ENCODE measurements around the gene SLC2A13.
"Not testable (repeated sequence)": the region's sequence is repeated elsewhere in the genome, so short reads cannot be mapped to it uniquely, and the experiment has no call there.

Gene SLC2A13

GRCh38 chr12:40104461-40105264, 1.2 kb downstream of the SLC2A13 start:
- no peak for DNase-seq

DNA sequence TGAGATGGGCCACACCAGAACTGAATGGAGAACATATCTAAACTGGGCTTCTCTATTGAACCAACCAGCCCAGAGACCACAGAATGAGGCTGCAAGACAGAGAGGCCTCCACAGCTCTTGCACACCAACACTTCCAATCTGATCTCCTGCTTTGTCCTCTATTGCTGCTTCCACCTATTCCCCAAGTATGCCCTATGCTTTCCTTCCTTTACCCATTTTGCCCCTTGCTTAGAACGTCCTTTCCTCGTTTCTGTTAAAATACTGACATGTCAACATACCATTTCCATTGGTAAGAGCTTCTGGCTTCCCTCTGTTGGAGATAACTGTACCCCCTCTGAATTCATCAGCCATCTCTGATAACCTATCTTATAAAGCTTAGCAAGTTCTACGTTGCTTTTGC, 2.8 kb downstream of the SLC2A13 start:
- DNase-seq = no peak

DNA sequence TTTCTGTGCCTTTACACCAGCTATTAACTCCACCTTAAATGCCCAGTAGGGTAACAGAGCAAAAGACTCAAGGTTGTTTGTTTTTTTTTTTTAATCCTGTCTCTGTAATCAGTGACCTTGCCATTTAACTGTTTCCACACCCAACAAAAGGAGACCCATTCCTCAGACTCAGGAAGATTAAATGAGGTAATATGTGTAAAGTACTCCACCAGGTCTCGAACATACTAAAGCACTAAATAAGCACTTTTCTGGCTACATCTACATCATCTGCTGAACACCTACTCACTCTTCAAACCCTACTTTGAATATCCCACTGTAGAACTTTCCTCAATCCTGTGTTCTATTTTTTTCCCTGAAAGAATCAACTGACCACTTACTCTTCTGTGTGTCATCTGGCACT, 4.1 kb downstream of the SLC2A13 start:
- DNase-seq = no peak

GRCh38 chr12:40099423-40099853, 6.4 kb downstream of the SLC2A13 start:
- peak; percentile 55 for DNase-seq

GRCh38 chr12:40098406-40099145, 7.3 kb downstream of the SLC2A13 start:
- DNase-seq = no peak

GRCh38 chr12:40093512-40093911, 12.4 kb downstream of the SLC2A13 start:
- DNase-seq = no peak

GRCh38 chr12:40086471-40086870, 19.4 kb downstream of the SLC2A13 start:
- no peak for DNase-seq

DNA sequence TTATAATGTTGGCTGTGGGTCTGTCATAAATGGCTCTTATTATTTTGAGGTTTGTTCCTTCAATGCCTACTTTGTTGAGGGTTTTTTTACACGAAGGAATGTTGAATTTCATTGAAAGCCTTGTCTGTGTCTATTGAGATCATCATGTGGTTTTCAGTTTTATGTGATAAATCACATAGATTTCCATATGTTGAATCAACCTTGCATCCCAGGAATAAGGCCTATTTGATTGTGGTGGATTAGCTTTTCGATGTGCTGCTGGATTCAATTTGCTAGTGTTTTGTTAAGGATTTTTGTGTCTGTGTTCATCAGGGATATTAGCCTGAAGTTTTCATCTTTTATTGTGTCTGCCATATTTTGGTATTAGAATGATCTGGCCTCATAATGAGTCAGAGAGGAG, 27.6 kb downstream of the SLC2A13 start:
- no peak for DNase-seq

GRCh38 chr12:40075458-40075857, 30.4 kb downstream of the SLC2A13 start:
- DNase-seq = no peak

GRCh38 chr12:40068416-40068815, 37.5 kb downstream of the SLC2A13 start:
- DNase-seq = no peak

DNA sequence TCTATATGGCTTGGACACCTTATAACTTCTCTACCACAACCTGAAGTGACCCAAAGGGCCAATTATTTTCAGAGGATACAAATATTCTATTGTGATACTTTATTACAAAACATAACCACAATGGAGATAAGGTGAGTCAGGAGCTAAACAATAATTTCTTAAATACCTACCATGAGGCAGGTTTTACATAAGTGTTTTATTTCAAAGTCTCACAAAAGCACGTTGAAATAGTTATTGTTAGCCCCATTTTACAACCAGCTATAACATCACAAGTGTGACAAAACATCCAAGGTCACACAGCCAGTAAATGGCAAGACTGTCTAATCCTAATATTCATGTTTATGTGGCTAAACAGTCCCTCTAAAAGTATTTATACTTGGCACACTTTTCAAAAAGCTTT, 40.2 kb downstream of the SLC2A13 start:
- no peak for DNase-seq

DNA sequence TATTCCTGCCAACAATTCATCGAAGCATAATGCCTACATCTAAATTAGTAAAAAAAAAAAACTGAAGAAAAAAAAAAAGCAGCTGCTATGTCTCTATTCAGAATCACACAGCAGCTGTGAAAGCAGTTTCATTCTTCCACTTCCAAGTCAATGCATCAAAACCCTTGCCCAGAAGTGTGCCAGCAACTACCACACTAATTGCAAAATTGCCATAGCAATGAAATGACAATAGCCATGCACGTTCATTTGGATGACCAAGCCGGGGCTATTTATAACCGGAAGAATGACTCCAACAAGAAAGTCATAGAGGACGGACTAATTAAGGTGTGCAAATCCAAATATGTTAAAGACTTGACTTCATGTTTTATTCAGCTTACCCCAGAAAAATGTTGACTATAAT, 42.5 kb downstream of the SLC2A13 start:
- DNase-seq = peak; percentile 68

DNA sequence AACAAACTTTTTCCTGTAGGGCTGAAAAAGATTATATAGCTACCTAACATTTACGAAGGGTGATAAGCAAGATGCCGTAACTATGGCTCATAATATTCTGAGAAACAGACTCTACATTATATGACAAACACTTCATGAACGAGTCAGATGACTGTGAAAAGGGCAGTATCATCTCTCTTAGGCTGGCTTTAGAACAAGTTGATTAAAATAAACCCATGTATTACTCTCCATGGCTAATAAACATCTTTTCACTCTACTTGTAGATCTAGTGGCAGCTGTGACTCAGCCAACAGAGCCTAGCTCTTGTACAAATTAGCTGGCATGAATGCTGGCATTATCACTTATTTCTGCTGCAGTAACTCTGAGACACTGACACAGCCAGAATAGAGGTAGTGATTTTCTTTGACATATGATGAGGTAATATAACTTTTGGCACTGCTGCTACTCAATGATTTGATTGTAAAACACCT, 47.1 kb downstream of the SLC2A13 start:
- no peak for DNase-seq

DNA sequence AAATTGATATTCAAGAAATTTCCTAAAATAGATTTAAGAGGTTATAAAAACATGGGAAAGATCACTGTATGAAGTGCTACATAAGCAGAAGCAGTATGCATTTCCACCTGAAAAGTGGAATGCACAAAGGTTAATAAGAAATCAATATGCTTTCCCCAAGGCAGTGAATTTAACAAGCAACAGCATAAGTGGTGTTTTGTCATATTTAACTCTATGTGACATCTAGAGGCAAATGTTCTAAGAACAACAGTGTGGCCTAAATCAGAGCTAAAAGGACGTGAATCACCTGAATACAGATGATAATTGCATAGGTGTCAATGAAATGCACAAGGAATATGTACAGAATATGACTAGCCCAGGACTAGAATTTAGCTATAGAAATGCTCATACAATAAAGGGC, 49.5 kb downstream of the SLC2A13 start:
- DNase-seq = peak; percentile 23

DNA sequence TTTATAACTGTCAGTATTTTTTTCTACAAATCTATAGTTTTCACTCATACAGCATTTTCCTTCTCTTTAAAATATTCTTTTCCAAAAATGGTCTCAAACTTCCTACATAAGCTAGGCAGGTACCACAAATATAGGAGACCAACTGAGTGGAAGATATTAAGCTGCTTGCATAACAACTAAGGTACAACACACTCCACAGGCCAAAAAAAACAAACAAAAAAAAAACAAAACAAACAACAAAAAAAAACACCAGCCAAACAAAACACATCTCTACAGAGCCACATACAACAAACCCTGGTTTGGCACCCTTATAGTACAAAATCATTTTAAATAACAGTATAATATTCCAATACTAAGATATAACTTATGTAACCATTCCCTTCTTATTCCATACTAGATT, 50.1 kb downstream of the SLC2A13 start:
- DNase-seq = no peak

GRCh38 chr12:40055228-40055579, 50.7 kb downstream of the SLC2A13 start:
- peak; percentile 13 for DNase-seq

DNA sequence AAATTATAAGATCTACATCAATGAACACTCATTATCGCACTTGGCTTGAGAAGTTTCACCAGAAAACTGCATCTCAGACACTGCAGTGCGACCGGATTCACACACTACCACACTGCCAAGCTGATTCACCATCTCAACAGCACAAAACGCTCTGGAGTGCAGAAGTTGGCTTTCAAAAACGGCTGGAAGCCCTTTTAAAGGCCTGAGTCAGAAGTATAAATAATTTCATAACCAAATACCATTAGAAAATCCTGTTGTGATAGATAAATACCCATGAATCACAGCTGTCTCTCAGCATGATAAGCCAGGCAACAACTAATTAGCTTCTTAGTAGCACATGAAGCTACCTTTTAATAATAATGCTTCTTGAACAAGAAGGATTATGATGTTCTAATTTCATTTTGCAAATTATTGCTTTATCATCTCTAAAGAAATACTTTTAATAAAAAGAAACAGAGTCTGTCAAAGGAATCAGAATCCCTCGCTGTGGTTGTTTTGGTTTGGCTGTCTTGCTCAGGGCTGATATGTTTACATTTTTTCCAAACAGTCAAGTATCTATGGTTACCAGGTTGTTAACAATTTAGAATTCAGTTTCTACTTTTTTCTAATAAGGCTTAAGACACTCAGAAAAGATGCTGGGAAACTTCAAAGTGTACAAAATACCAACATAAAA, 51.2 kb downstream of the SLC2A13 start:
- DNase-seq = peak; percentile 91

DNA sequence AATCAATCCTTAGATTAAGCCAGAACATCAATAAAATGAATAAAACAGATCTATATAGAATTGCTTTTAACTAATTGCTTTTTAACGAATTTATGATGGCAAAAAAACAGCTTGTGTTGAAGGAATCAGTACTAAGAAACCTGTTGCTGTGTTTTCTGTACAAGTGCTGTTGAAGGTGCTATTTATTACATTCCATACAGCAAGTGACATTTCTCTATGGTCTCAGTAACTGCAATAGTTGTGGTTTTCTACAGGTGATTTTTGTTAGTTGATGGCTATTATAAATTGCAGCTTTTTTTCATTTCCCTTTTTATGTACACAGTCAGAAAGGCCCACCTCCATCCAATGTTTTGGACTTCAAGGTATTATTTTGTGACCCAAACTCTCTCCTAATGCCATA, 56.6 kb downstream of the SLC2A13 start:
- DNase-seq = no peak

DNA sequence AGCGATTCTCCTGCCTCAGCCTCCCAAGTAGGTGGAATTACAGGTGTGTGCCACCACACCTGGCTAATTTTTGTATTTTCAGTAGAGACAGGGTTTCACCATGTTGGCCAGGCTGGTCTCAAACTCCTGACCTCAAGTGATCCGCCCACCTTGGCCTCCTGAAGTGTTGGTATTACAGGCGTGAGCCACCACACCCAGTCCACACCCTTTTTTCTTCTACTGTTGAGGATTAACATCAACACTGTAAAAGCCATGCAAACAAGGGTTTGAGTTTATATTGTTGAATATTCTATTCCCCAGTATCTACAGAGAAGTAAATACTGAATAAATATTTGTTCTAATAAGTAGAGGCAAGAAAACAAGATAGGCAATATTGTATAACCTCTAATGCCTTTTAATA, 58.9 kb downstream of the SLC2A13 start:
- DNase-seq = not testable (repeated sequence)

- DNase-seq = no peak
Measured at GRCh38 chr12:40045656-40046055, 60.2 kb downstream of the SLC2A13 start.

- no peak for DNase-seq
Measured at GRCh38 chr12:40044396-40044795, 61.5 kb downstream of the SLC2A13 start.

DNA sequence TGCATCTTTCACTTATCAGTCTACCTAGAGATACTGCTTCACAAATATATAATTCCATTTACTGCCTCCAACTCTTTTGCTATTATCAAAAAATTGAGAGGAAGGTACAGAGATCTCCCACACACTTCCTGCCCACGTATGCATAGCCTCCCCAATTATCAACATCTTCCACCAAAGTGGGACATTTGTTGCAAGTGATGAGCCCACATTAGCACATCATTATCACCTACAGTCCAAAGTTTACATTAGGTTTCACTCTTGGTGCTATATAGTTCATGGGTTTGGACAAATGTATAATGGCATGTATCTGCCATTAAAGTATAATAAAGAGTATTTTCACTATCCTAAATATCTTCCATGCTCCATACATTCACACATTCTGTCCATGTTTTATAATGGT, 66.3 kb downstream of the SLC2A13 start:
- DNase-seq = no peak

DNA sequence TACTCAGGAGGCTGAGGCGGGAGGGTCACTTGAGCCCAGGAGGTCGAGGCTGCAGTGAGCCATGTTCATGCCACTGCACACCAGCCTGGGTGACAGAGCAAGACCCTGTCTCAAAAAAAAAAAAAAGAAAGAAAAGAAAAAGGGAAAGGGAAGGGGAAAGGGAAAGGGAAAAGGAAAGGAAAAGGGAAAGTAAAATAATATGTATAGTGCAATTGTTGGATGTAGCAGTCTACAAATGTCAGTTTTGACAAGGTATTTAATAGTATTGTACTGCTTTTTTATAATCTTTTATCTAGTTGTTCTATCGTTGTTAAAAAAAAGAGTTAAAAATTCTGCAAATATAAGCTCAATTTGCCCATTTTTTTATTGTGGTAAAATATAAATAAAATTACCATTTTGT, 67.3 kb downstream of the SLC2A13 start:
- DNase-seq = no peak

DNA sequence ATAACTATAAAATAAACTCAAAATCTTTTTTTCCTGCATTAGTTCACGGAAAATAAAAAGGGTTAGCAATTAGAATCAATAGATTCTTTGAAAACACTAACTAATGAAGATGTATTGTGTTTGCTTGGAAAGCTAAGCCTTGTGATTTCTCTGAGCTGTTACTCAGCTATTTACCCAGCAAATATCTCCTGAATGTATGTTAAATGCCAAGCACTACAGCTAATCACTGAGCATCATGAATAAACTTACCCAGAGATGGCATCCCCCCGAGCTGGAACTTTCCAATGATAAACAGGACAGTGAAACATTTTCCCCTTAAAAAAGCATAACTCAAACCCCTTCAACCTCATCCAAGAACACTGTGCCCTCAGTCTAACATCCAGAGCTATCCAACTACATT, 71.2 kb downstream of the SLC2A13 start:
- no peak for DNase-seq

Measured in NCI-H1417 treated with DMSO at 0.1 percent for 48 hours (cell line).